CD4-positive, alpha-beta T cell treated with Interleukin-4 for 1 hour (primary cell): ENCODE measurements around the gene CKS2.
"Not testable (repeated sequence)": the region's sequence is repeated elsewhere in the genome, so short reads cannot be mapped to it uniquely, and the experiment has no call there.

Source experiments
- DNase-seq, 2 donors: peaks; one replicate each; pipeline ENCODE4 v3.0.0-alpha.2; 2020 to 2022

Gene CKS2

GRCh38 chr9:89310475-89311345, at the start of gene CKS2:
TSS of gene CKS2 (plus strand) at chr9:89311195. CDS start at chr9:89311293, 98 bp downstream.
- DNase-seq, result peak; percentile 100

GRCh38 chr9:89273528-89274279, 37.3 kb upstream of the CKS2 start:
- DNase-seq, result no peak

DNA sequence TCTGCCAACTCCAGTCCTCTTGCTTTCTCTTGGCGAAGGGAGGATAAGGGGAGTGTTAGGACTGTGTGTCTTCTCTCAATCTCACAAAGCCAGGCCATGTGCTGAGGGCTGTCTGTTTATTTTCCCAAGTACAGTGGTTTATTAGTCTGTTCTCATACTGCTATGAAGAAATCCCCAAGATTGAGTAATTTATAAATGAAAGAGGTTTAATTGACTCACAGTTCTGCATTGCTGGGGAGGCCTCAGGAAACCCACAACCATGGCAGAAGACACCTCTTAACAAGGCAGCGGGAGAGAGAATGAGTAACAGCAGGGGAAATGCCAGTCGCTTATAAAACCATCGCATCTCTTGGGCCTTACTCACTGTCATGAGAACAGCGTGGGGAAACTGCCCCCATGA, 36.2 kb upstream of the CKS2 start:
- no peak for DNase-seq

DNA sequence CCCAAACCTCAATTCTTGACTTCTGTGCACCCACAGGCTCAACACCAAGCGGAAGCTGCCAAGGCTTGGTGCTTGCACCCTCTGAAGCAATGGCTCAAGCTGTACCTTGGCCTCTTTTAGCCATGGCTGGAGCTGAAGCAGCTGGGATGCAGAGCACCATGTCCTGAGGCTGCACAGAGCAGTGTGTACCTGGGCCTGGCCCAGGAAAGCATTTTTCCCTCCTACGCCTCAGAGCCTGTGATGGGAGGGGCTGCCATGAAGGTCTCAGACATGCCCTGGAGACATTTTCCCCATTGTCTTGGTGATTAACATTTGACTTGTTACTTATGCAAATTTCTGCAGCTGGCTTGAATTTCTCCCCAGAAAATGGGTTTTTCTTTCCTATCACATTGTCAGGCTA, 35.0 kb upstream of the CKS2 start:
- not testable (repeated sequence) for DNase-seq

DNA sequence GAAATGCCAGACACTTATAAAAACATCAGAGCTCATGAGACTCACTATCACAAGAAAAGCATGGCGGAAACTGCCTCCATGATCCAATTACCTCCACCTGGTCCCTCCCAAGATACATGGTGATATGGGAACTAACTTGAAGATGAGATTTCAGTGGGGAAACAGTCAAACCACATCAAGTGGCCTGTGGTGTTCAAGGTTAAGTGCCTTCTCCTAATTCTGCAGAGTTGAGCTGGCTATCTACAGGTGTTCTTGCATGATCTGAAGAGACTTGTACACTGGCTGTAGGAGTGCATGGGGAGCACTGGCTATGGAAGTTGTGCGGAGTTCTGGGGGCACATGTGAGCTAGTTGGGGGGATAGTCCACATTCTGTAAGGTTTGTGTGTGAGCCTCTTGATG, 34.0 kb upstream of the CKS2 start:
- DNase-seq, result no peak

DNA sequence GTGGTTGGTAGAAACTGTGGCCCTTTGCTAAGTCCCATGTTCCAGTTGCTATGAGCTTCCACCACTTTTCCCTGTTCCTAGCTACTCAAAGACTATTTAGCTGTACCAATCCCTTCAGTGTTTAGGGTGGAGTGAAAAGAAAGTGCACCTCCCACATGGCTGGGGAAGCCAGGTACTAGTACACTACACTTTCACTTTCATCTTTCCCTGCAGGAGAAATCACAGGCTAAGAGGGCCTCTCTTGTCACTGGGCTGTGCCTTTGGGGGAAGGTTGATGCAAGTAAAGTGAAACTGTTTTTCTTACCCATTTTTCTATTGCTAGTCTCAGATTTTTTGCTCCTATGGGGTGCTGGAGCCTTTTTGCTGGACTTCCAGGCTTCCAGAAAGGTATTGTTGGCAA, 33.5 kb upstream of the CKS2 start:
- DNase-seq, result peak in 1 of 2 donors; percentile 20

GRCh38 chr9:89278551-89278950, 32.4 kb upstream of the CKS2 start:
- no peak for DNase-seq

DNA sequence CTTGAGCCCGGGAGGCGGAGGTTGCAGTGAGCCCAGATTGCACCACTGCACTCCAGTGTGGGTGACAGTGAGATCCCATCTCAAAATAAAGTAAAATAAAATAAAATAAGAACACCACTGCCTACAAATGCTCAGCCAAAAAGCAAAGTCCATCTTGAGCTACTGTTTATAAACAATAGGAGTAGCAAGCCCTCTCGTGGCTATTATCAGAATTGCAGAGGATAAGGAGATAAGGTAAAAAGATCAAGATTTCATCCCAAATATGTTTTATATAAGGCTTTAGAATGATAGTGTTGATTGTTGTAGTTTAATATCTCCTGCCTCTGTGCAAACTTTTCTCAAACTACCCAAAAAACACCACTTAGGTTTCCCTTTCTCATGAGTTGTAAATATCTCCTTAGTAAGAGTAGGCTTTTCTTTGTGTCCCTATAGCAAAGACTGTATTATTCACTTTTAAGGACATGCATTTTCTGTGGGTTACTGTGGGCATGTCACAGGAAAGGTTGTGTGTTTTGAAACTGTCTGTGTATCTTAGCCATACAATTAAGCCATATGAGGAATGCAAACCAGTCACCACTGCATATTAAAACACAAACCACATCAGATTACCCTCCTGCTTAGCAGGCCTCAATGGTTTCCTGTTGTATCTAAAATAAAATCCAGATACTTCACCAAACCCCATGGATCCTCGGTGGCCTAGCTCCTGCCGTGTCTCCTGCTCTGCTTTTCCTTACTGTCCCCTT, 31.8 kb upstream of the CKS2 start:
- peak in 1 of 2 donors; percentile 45 for DNase-seq

DNA sequence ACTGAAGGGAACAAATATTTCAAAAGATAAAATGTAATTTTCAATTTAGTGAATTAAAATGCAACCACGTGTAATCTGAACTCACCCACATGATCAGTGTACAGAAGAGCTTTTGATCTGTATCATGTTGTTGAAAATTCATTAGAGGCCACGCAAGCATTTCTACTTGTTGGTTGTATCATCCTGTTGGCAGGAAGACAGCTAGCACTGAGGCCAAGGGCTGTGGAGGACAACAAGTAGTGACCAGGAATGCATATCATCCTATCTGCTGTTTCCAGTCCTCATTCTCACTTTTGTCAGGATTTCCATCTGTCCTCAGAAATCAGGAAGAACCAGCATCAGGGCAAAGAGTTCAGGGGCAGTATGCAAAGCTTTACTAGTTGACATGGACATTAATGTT, 29.9 kb upstream of the CKS2 start:
- DNase-seq, result no peak

- DNase-seq, result not testable (repeated sequence)
These were observed 28.6 kb upstream of the CKS2 start for GRCh38 chr9:89282248-89282968.

- no peak for DNase-seq
These were observed 26.9 kb upstream of the CKS2 start for GRCh38 chr9:89284076-89284475.

GRCh38 chr9:89291741-89292140, 19.3 kb upstream of the CKS2 start:
- DNase-seq, result no peak

- DNase-seq, result no peak
These were observed 18.0 kb upstream of the CKS2 start for GRCh38 chr9:89293014-89293413.

- DNase-seq, result no peak
These were observed 15.6 kb upstream of the CKS2 start for GRCh38 chr9:89295400-89295799.

DNA sequence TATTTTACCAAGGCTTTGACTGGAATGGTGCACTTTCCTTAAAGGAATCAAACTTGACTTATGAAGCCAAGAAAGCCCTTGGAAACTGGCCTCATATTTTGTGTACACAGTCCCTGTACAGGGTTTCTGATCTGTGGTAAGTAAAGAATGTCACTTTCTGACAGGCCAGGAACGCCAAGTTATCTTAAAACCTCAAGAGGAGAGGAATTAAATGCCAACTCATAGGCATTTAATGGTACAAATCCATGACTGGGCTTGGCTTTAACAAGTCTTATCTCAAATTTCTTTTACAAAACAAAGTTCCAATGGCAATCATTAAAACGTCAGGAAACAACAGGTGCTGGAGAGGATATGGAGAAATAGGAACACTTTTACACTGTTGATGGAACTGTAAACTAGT, 9.0 kb upstream of the CKS2 start:
- DNase-seq, result not testable (repeated sequence)

DNA sequence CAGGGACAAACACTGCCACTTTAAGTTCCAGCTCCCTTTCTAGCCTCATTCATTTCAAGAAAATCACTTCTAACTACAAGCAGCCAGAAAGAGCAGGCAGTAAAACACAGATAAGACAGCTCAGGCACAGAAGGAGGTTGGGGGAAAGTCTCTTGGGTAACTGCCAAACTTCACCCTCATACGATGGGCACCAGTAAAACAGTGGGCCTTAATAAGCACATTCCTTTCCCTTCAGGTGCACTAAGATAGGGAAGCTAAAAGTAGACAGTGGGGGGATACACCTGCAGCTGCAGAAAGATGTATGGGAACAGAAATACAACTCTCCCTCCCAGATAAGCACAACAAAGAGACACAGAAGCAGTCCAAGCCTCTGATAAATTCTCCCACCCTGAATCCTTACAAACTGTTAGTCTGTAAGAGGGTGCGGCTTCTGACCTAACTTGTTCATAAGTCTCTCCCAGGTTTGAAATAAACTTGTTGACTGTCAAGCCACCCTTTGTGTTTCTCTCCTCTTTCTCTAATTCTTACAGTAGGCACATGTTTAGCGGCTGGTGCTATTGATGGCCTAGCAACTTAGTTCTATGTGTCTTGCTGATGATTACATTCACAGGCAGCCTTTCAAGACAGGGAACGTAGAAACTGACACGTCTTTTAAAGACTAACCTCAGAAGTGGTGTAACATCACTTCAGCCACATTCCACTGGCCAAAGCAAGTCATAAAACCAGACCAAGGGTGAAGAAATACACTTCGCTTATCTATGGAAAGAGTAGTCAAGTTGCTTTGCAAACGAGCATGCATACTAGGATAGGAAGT, 6.8 kb upstream of the CKS2 start:
- no peak for DNase-seq

DNA sequence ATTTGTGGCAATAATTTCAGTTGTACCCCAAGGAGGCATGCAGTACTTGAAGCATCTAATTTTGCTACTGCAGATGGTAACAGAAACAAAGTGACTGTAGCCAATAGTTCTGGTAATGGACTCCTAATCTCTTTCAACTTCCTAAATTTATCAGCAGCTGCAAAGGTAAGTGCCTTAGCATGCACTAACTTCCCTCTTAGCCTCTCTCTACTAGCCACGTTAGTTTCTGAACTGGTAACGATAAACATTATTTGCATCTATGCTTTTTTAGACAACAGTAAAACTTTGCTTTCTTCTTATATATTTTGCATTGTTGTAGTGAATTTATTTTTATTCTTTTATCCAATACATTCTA, 6.2 kb upstream of the CKS2 start:
- no peak for DNase-seq

DNA sequence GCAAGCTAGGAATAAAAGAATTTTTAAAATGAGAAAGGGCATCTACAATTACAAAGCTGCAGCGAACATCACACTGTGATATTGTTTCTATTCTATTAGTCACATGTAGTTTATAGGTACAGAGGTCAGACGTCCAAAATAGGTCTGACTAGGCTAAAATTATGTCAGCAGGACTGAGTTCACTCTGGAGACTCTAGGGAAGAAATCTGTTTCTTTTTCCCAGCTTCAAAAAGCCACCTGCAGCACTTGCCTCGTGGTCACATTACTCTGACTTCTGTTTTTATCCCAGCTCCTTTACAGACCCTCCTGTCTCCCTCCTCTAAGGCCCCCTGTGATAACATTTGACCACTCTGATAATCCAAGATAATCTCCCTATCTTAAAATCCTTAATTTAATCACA, 5.1 kb upstream of the CKS2 start:
- no peak for DNase-seq

- DNase-seq, result no peak
These were observed 1.8 kb upstream of the CKS2 start for GRCh38 chr9:89309166-89309565.

DNA sequence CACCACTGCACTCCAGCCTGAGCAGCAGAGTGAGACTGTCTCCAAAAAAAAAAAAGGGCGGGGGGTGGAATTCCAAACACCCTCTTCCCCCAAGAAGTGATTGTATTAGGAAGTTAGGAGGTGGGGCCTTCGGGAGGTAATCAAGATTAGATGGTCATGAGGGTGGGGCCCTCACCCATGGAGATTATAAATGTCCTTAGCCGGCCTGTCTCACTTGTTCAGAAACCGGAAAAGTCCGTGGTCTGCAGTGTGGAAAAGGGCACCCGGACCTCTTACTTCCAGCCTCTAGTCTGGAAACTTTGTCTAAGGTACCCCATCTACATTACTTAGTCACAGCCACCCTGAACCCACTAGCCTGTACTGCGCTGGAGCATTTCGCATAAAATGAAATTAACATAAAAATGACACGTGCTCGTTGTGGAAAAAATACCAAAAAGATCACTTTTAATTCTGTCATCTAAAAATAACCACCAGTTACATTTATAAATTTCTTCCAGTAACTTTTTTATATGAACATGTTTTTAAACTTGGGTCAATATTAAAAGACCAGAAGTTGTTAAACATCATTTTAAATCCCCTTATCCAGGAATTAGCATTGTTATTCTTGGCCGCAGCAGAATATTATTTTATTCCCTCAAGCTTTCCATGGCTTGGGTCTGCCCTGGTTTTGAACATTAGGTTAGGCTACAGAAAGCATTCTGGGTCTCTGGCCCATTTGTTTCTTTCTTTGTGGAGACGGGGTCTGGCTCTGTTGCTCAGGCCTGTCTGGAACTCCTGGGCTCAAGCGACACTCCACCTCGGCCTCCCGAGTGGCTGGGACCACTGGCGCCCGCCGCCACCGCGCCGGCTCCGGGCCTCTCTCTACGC, 1.2 kb upstream of the CKS2 start:
- DNase-seq, result no peak
